ENCODE data around the gene DNAJC1. TPM values are rescaled to one million over a fixed set of nuclear protein-coding genes. Genes with fewer than 3 reads are reported as not detected.
A peak's percentile ranks its signal among the peaks of the same experiment; 100 is the strongest.

The DNAJC1 gene
- total RNA-seq, 1 experiment from 2014 or later: 13.2 TPM

DNA sequence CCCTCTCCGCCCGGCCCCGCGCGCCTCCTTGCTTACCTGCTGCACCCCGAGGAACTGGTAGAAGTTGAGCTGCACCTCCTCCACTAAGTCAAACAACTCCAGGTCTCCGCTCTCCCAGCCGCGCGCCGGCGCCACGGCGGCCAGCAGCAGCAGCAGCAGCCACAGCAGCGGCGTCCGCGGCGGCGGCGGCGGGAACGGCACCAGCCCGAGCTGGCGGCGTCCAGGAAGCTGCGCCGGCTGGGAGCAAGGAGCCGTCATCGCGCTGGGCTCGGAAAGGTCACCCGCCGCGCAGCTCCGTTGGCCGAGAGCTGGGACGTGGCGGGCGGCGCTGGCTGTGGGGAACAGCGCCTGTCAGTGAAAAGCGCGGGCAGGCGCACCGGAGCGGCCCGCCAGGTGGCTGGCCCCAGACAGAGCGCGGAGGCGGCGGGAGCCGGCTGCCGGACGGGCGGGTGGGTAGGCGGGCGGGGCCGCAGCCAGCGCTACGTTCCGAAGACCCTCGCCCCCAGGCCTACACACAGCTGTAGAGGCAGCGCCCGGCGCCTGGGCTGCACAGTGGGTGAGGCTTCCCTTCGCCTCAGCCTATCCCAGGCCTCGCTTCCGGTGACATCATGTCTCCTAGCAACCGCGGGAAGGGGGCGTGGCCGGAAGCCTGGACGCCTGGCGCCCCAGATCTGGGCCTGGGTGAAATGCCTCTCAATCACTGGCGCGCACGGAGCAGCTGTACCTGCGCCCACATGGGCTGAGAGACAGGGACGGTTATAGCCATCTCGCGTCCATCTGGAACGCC lies at the start of gene DNAJC1 (continued):
- TF ChIP-seq, protein P1, sequence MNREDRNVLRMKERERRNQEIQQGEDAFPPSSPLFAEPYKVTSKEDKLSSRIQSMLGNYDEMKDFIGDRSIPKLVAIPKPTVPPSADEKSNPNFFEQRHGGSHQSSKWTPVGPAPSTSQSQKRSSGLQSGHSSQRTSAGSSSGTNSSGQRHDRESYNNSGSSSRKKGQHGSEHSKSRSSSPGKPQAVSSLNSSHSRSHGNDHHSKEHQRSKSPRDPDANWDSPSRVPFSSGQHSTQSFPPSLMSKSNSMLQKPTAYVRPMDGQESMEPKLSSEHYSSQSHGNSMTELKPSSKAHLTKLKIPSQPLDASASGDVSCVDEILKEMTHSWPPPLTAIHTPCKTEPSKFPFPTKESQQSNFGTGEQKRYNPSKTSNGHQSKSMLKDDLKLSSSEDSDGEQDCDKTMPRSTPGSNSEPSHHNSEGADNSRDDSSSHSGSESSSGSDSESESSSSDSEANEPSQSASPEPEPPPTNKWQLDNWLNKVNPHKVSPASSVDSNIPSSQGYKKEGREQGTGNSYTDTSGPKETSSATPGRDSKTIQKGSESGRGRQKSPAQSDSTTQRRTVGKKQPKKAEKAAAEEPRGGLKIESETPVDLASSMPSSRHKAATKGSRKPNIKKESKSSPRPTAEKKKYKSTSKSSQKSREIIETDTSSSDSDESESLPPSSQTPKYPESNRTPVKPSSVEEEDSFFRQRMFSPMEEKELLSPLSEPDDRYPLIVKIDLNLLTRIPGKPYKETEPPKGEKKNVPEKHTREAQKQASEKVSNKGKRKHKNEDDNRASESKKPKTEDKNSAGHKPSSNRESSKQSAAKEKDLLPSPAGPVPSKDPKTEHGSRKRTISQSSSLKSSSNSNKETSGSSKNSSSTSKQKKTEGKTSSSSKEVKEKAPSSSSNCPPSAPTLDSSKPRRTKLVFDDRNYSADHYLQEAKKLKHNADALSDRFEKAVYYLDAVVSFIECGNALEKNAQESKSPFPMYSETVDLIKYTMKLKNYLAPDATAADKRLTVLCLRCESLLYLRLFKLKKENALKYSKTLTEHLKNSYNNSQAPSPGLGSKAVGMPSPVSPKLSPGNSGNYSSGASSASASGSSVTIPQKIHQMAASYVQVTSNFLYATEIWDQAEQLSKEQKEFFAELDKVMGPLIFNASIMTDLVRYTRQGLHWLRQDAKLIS (CRISPR knock-in tag; IDR thresholded peaks at IDR 0.05; ENCODE audit: borderline replicate concordance): no peak
- TF ChIP-seq RORB (CRISPR knock-in tag; IDR thresholded peaks at IDR 0.05): no peak
- TF ChIP-seq, protein P2, sequence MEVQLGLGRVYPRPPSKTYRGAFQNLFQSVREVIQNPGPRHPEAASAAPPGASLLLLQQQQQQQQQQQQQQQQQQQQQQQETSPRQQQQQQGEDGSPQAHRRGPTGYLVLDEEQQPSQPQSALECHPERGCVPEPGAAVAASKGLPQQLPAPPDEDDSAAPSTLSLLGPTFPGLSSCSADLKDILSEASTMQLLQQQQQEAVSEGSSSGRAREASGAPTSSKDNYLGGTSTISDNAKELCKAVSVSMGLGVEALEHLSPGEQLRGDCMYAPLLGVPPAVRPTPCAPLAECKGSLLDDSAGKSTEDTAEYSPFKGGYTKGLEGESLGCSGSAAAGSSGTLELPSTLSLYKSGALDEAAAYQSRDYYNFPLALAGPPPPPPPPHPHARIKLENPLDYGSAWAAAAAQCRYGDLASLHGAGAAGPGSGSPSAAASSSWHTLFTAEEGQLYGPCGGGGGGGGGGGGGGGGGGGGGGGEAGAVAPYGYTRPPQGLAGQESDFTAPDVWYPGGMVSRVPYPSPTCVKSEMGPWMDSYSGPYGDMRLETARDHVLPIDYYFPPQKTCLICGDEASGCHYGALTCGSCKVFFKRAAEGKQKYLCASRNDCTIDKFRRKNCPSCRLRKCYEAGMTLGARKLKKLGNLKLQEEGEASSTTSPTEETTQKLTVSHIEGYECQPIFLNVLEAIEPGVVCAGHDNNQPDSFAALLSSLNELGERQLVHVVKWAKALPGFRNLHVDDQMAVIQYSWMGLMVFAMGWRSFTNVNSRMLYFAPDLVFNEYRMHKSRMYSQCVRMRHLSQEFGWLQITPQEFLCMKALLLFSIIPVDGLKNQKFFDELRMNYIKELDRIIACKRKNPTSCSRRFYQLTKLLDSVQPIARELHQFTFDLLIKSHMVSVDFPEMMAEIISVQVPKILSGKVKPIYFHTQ (CRISPR knock-in tag; IDR thresholded peaks at IDR 0.05): no peak
- TF ChIP-seq, protein P3, sequence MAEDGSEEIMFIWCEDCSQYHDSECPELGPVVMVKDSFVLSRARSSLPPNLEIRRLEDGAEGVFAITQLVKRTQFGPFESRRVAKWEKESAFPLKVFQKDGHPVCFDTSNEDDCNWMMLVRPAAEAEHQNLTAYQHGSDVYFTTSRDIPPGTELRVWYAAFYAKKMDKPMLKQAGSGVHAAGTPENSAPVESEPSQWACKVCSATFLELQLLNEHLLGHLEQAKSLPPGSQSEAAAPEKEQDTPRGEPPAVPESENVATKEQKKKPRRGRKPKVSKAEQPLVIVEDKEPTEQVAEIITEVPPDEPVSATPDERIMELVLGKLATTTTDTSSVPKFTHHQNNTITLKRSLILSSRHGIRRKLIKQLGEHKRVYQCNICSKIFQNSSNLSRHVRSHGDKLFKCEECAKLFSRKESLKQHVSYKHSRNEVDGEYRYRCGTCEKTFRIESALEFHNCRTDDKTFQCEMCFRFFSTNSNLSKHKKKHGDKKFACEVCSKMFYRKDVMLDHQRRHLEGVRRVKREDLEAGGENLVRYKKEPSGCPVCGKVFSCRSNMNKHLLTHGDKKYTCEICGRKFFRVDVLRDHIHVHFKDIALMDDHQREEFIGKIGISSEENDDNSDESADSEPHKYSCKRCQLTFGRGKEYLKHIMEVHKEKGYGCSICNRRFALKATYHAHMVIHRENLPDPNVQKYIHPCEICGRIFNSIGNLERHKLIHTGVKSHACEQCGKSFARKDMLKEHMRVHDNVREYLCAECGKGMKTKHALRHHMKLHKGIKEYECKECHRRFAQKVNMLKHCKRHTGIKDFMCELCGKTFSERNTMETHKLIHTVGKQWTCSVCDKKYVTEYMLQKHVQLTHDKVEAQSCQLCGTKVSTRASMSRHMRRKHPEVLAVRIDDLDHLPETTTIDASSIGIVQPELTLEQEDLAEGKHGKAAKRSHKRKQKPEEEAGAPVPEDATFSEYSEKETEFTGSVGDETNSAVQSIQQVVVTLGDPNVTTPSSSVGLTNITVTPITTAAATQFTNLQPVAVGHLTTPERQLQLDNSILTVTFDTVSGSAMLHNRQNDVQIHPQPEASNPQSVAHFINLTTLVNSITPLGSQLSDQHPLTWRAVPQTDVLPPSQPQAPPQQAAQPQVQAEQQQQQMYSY (CRISPR knock-in tag; IDR thresholded peaks at IDR 0.05): no peak
- TF ChIP-seq EMX1 (CRISPR knock-in tag; IDR thresholded peaks at IDR 0.05): no peak
- TF ChIP-seq FOXK1 (CRISPR knock-in tag; IDR thresholded peaks at IDR 0.05): peak; percentile 32; the same call in 1 of the 2 replicates
- TF ChIP-seq, protein P4, sequence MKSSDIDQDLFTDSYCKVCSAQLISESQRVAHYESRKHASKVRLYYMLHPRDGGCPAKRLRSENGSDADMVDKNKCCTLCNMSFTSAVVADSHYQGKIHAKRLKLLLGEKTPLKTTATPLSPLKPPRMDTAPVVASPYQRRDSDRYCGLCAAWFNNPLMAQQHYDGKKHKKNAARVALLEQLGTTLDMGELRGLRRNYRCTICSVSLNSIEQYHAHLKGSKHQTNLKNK (CRISPR knock-in tag; IDR thresholded peaks at IDR 0.05): no peak
- peak; percentile 39; the same call in 1 of the 2 replicates for TF ChIP-seq NFYB (CRISPR knock-in tag; conservative IDR thresholded peaks at IDR 0.05; ENCODE audit: low read depth)
- TF ChIP-seq JAZF1 (CRISPR knock-in tag; IDR thresholded peaks at IDR 0.05): no peak
- TF ChIP-seq TEAD4 (CRISPR knock-in tag; IDR thresholded peaks at IDR 0.05): no peak
- TF ChIP-seq FOXJ3 (CRISPR knock-in tag; IDR thresholded peaks at IDR 0.05; ENCODE audit: borderline replicate concordance): no peak
- no peak for TF ChIP-seq JUN (CRISPR knock-in tag; IDR thresholded peaks at IDR 0.05)
- TF ChIP-seq, protein P5, sequence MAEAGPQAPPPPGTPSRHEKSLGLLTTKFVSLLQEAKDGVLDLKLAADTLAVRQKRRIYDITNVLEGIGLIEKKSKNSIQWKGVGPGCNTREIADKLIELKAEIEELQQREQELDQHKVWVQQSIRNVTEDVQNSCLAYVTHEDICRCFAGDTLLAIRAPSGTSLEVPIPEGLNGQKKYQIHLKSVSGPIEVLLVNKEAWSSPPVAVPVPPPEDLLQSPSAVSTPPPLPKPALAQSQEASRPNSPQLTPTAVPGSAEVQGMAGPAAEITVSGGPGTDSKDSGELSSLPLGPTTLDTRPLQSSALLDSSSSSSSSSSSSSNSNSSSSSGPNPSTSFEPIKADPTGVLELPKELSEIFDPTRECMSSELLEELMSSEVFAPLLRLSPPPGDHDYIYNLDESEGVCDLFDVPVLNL (CRISPR knock-in tag; IDR thresholded peaks at IDR 0.05; ENCODE audit: borderline replicate concordance, low read depth): no peak
- TF ChIP-seq SMAD4 (CRISPR knock-in tag; IDR thresholded peaks at IDR 0.05): no peak
- peak; percentile 54; the same call in 1 of the 2 replicates for TF ChIP-seq FOXP1 (CRISPR knock-in tag; IDR thresholded peaks at IDR 0.05; ENCODE audit: borderline replicate concordance)
- TF ChIP-seq ZBTB21 (CRISPR knock-in tag; IDR thresholded peaks at IDR 0.05; ENCODE audit: borderline replicate concordance): peak; percentile 84
- TF ChIP-seq, protein P6, sequence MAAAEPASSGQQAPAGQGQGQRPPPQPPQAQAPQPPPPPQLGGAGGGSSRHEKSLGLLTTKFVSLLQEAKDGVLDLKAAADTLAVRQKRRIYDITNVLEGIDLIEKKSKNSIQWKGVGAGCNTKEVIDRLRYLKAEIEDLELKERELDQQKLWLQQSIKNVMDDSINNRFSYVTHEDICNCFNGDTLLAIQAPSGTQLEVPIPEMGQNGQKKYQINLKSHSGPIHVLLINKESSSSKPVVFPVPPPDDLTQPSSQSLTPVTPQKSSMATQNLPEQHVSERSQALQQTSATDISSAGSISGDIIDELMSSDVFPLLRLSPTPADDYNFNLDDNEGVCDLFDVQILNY (CRISPR knock-in tag; IDR thresholded peaks at IDR 0.05): no peak
- TF ChIP-seq, protein P7, sequence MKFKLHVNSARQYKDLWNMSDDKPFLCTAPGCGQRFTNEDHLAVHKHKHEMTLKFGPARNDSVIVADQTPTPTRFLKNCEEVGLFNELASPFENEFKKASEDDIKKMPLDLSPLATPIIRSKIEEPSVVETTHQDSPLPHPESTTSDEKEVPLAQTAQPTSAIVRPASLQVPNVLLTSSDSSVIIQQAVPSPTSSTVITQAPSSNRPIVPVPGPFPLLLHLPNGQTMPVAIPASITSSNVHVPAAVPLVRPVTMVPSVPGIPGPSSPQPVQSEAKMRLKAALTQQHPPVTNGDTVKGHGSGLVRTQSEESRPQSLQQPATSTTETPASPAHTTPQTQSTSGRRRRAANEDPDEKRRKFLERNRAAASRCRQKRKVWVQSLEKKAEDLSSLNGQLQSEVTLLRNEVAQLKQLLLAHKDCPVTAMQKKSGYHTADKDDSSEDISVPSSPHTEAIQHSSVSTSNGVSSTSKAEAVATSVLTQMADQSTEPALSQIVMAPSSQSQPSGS (CRISPR knock-in tag; IDR thresholded peaks at IDR 0.05; ENCODE audit: borderline replicate concordance, low read depth): no peak
- no peak for TF ChIP-seq ZNF219 (CRISPR knock-in tag; IDR thresholded peaks at IDR 0.05; ENCODE audit: borderline replicate concordance)
- TF ChIP-seq, protein P8, sequence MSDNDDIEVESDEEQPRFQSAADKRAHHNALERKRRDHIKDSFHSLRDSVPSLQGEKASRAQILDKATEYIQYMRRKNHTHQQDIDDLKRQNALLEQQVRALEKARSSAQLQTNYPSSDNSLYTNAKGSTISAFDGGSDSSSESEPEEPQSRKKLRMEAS (CRISPR knock-in tag; IDR thresholded peaks at IDR 0.05): peak; percentile 68; the same call in 1 of the 2 replicates
- TF ChIP-seq ZNF423 (CRISPR knock-in tag; IDR thresholded peaks at IDR 0.05): no peak
- TF ChIP-seq, protein P9, sequence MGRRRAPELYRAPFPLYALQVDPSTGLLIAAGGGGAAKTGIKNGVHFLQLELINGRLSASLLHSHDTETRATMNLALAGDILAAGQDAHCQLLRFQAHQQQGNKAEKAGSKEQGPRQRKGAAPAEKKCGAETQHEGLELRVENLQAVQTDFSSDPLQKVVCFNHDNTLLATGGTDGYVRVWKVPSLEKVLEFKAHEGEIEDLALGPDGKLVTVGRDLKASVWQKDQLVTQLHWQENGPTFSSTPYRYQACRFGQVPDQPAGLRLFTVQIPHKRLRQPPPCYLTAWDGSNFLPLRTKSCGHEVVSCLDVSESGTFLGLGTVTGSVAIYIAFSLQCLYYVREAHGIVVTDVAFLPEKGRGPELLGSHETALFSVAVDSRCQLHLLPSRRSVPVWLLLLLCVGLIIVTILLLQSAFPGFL (CRISPR knock-in tag; IDR thresholded peaks at IDR 0.05; ENCODE audit: borderline replicate concordance): no peak

Data from WTC11 (cell line).